ENCODE data around the gene SNAP29.
A peak's percentile ranks its signal among the peaks of the same experiment; 100 is the strongest.
"Not testable (repeated sequence)": the region's sequence is repeated elsewhere in the genome, so short reads cannot be mapped to it uniquely, and the experiment has no call there.

SNAP29 gene

DNA sequence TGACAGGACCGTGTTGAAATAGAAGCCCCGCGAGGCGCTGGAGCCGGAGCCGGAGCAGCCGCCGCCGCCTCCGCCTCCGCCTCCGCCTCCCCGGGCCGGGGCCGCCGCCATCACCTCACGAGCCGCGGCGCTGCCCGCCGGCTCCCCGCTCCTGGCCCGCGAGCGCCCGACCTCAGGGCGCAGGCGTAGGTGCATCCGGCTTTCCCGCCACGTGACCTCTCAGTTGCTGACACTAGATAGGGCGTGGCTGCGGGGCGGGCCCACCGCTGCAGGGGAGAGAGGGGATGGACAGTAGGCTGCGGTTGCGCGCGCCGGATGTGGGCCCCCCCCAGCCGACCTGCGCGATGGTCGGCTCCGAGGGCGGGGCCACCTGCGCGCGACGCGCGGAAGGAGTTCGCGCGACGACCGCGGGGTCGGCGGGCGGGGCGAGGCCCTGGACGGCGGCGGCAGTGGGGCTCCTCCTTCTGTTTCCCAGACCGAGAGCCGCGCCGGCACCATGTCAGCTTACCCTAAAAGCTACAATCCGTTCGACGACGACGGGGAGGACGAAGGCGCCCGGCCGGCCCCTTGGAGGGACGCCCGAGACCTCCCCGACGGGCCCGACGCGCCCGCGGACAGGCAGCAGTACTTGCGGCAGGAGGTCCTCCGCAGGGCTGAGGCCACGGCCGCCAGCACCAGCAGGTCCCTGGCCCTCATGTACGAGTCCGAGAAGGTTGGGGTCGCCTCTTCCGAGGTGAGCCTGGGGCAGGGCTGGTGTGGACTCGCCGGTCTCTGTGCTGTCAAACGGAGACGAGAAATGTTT lies at the start of gene SNAP29, which contains the start of gene PI4KA:
Gene SNAP29 (plus strand): TSS at position 393 of the 802 bp plus-strand sequence. CDS start 104 bp downstream, at position 497.
Gene PI4KA (minus strand): TSS at position 197 of the 802 bp plus-strand sequence. CDS start 86 bp downstream, at position 111.
- DNase-seq, result peak; percentile 96

DNA sequence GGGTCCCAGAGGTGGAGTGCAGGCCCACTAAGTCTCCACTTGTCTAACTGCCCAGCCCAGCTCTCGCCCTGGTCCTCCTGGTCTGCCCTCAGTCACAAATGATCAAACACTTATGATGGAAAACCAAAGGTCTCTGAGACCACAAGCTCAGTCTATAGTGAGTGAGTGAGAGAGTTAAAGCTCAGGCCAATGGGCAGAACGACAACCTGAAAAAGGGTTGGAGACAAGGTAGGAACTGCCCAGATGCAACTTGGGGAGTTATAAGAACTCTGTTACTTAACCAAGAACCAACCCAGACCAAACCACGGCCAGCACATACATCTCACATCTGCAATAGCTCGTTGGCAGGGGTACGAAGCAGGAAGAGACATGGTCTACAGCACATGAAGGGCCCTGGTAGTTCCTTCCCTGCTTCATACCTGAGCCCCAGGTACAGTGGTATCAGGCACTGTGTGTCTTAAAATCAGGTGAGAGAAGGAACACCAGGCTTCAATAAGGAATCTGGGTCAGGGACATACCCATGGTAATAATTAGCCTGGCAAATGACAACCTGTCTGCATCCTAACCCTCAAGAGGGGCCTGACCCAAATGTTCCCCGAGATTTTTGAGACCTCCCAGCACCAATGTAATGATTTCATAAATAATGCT lies 49.1 kb upstream of the SNAP29 start:
- DNase-seq, result no peak

DNA sequence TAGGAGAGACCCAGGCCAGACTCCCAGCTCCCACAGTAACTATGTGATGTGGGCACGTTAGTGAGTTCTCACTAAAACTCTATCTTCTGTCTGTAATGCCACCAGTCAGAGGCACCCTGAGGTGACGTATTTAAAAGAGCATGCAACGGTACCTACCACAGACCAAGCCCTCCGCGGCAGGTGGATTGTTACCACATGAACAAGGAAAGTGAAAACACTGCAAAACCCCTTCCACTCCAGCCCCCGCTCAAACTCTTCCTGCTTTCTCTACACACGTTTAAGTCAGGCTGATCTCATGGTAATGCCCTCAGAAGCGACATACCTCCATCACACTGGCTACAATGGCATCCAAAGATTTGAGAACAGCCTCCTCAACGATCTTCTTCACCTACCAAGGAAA lies 48.2 kb upstream of the SNAP29 start:
- no peak for DNase-seq

DNA sequence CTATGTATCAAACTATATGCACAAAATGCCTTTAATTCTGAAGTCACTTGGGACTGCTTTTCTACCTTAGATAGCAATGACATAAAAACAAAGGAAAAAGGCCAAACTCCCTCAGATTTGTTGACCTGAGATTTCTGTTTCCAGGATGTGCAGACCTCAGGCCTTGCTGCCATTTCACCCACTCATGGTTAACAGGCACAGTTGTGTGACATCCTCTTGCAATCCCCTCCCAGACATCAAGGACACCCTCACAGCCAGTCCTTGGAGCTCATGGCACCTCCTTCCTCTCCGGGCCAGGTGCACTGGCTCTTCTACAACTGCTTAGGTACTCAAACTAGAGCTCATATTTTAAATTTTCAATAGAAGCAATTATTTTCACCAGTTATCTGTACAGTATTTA lies 47.6 kb upstream of the SNAP29 start:
- no peak for DNase-seq

- no peak for DNase-seq
These were observed 46.7 kb upstream of the SNAP29 start for GRCh38 chr22:20811971-20812660.

GRCh38 chr22:20813056-20813455 lies 45.8 kb upstream of the SNAP29 start:
- no peak for DNase-seq

- DNase-seq, result no peak
These were observed 44.5 kb upstream of the SNAP29 start for GRCh38 chr22:20814221-20814808.

DNA sequence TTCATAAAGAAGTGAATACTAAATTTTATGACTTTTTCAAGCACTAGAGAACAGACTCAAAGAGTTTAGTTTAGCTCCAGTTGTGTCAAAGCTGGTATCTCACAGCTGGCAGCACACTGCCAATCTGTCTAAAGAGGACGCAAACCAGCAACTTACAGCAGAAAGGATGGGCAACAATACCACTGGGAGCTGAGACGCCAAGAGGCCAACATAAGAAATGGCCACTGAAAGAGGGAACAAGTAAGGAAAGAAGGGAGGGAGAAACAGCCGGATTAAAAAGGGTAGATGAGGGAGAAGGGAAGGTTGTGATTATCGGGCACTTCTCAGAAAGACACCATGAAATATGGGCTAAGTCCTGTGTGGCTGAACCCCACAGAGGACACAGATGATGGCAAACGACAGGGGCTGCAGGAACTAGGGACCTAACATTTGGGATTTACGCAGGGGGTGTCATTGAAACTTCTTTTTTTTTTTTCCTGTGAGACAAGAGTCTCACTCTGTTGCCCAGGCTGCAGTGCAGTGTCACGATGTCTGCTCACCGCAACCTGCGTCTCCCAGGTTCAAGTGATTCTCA lies 43.2 kb upstream of the SNAP29 start:
- DNase-seq, result no peak

GRCh38 chr22:20816559-20816958 lies 42.2 kb upstream of the SNAP29 start:
- no peak for DNase-seq

- DNase-seq, result no peak
These were observed 40.3 kb upstream of the SNAP29 start for GRCh38 chr22:20818471-20818870.

- no peak for DNase-seq
These were observed 39.3 kb upstream of the SNAP29 start for GRCh38 chr22:20819471-20819870.

- DNase-seq, result not testable (repeated sequence)
These were observed 37.0 kb upstream of the SNAP29 start for GRCh38 chr22:20821717-20822239.

DNA sequence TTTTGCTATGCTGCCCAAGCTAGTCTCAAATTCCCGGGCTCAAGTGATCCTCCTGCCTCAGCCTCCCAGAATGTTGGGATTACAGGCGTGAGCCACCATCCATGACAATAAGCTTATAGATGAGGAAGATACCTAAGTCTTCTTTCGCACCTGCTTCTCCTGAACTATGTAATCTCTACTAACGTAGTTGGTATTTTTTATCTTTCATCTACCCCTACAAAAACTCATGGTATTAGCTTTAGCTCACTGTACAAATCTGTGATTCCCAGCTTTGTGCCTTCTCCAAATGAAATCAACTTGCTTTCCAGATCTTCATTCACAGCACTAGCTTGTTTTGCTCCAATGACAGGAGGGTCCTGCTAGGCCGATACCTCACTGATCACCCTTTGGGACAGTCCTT lies 36.6 kb upstream of the SNAP29 start:
- DNase-seq, result no peak

DNA sequence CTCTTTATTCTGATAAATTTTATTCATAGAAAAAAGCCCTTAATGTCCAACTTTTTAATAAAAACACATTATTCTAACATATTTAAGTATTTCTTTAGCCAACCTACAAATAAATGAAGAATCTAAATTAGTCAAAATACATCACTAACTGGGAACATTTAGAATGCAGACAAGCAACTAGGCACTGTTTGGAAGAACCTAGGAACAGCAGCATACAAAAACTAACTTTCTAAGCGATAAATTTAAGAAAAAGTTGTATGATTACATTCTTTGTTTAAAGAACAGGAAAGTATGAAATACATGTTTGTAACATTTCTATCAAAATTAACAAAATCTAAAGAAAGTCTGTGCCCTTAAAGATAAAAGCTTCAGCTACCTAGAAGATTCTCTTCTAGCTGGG lies 35.5 kb upstream of the SNAP29 start:
- DNase-seq, result no peak

DNA sequence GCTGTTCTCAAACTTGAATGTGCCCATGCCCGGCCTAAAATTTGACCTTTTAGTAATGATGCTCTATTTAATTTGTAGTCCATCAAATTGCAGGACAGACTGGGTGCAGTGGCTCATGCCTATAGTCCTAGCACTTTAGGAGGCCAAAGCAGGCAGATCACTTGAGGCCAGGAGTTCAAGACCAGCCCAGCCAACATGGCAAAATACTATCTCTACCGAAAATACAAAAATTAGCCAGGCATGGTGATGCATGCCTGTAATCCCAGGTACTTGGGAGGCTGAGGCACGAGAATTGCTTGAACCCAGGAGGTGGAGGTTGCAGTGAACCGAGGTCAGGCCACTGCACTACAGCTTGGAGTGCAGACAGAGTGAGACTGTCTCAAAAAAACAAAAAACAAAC lies 33.6 kb upstream of the SNAP29 start:
- DNase-seq, result not testable (repeated sequence)

GRCh38 chr22:20825624-20826023 lies 33.2 kb upstream of the SNAP29 start:
- DNase-seq, result no peak

- DNase-seq, result not testable (repeated sequence)
These were observed 32.2 kb upstream of the SNAP29 start for GRCh38 chr22:20826373-20827152.

- no peak for DNase-seq
These were observed 29.2 kb upstream of the SNAP29 start for GRCh38 chr22:20829491-20830134.

GRCh38 chr22:20833225-20833665 lies 25.6 kb upstream of the SNAP29 start:
- no peak for DNase-seq

DNA sequence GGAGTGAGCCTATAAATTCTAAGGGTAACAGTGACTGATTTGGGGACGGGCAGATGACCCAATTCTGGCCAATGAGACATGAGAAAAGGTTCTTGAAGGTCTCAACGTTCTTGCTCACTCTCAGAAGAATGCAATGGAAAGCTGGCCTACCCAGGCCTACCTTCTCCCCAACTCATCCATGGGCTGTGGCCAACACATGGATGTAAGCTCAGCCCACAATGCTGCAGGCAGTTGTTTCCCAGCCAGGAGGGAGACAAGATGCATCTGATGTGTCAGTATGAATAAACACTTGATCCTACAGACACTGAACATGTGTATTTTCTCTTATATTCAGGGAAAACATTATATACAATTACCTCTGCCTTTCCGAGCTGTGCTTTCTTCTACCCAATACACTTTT lies 24.6 kb upstream of the SNAP29 start:
- DNase-seq, result no peak

DNA sequence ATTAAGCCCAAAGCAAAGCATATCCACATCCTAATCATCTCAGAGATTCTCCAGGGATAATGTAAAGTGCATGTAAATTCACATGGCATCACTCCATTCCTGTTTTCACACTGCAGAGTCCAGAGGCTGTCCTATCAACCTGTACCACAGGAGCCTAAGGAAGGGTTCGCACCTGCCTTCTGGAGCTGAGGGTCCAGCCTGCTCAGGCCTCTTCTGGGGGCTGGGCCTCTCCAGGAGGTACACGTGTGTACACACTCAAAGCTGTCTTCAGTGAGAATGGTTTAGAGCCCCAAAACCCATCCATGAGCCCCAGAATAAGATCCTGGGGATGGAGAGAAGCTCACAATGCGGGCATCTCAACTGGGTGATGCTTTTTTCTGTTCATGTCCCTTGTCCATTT lies 24.1 kb upstream of the SNAP29 start:
- no peak for DNase-seq

Data from activated CD4-positive, alpha-beta T cell treated with anti-CD3 and anti-CD28 coated beads, Interleukin-2, amount 50 U/mL, for 4 hours (primary cell).